DND-41 (cell line): ENCODE data around the gene ANKRD6.

Experiments used
- ATAC-seq: fragments of 200-7000 bp; cut with Tn5 transposase; 3 replicates; pipeline ENCODE4 v1.9.1; 2021; ENCODE audit warnings: low read depth; ENCODE audit not compliant: insufficient read depth
- DNase-seq: peaks from one replicate; pipeline ENCODE4 v3.0.0-alpha.2; 2020
- H2AFZ ChIP-seq: 2 replicates; pipeline ENCODE4 v1.6.0; 2012; ENCODE audit warnings: low read depth, low read length
- H3K27ac ChIP-seq: 2 replicates; pipeline ENCODE4 v1.5.1; 2012; ENCODE audit warnings: low read length, inconsistent platforms
- H3K27me3 ChIP-seq: fragments of 200-600 bp; sonication (generic); 2 replicates; pipeline ENCODE4 v1.6.0; 2012; ENCODE audit warnings: low read length, mild to moderate bottlenecking, inconsistent platforms; ENCODE audit not compliant: insufficient read depth, poor library complexity
- H3K36me3 ChIP-seq: 2 replicates; pipeline ENCODE4 v1.5.1; 2012; ENCODE audit warnings: low read length, inconsistent platforms; ENCODE audit not compliant: insufficient read depth
- H3K4me1 ChIP-seq: 2 replicates; pipeline ENCODE4 v1.5.1; 2012; ENCODE audit warnings: mild to moderate bottlenecking, low read length; ENCODE audit not compliant: insufficient read depth
- H3K4me2 ChIP-seq: 2 replicates; pipeline ENCODE4 v1.6.0; 2012; ENCODE audit warnings: mild to moderate bottlenecking, moderate library complexity, low read length, inconsistent platforms; ENCODE audit not compliant: insufficient read depth
- H3K4me3 ChIP-seq, 2 experiments: fragments of 200-600 bp in 1 of 2; shearing (Covaris generic) in 1 of 2; 2 replicates each; pipeline ENCODE4 v1.5.1; 2012 to 2016; ENCODE audit warnings: inconsistent platforms in 2 of 2, low read length in 2 of 2, mild to moderate bottlenecking in 2 of 2, low read depth in 1 of 2, moderate library complexity in 1 of 2
- H3K79me2 ChIP-seq: 2 replicates; pipeline ENCODE4 v1.6.0; 2012; ENCODE audit warnings: low read length, inconsistent platforms; ENCODE audit not compliant: insufficient read depth
- H3K9ac ChIP-seq: 2 replicates; pipeline ENCODE4 v1.6.0; 2012; ENCODE audit warnings: low read depth, mild to moderate bottlenecking, inconsistent platforms, low read length, moderate library complexity
- H3K9me3 ChIP-seq: 2 replicates; pipeline ENCODE4 v1.5.1; 2012; ENCODE audit warnings: low read length, moderate library complexity, mild to moderate bottlenecking, inconsistent platforms; ENCODE audit not compliant: insufficient read depth, severe bottlenecking
- H4K20me1 ChIP-seq: 2 replicates; pipeline ENCODE4 v1.6.0; 2012; ENCODE audit warnings: low read length; ENCODE audit not compliant: insufficient read depth
- EZH2 ChIP-seq: IDR thresholded peaks from 3 replicates; pipeline ENCODE4 v1.6.1; 2012; ENCODE audit warnings: borderline replicate concordance, low read depth, mild to moderate bottlenecking, moderate library complexity, low read length, inconsistent platforms; ENCODE audit not compliant: severe bottlenecking
- TF ChIP-seq, protein P1 (sequence below): IDR thresholded peaks from 2 replicates; pipeline ENCODE4 v1.5.1; 2012; ENCODE audit warnings: borderline replicate concordance, low read length, moderate library complexity, mild to moderate bottlenecking; ENCODE audit not compliant: poor library complexity, severe bottlenecking; ENCODE audit errors: extremely low read depth

The ANKRD6 gene

DNA sequence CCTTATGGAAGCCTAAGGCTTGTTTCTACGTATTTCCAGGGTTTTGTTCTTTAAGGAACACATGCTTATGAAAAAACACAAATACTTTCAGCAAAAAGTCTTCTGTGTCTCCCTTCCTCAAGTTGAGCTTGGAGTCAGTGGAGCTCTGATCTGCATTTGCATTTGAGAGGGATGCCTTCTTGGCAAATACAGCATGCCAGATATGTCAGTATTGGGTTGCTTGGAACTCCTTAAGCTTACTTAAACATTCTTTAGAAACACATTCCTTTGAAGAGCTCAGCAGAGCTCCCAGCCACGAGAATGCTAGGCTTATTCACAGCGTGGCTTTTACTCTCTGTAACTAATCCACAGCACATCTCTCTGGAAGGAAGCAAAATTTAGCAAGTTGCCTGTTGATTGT is 68.3 kb downstream of the ANKRD6 start:
- Histone ChIP-seq H3K27me3 (peaks cover 8% of the 10 kb centered on the region), H3K79me2 (no peaks in the 10 kb centered on the region), H3K4me1 (no peaks in the 10 kb centered on the region), H2AFZ (no peak overlapping the region), H3K27ac (no peak overlapping the region), H3K36me3 (no peaks in the 10 kb centered on the region), H3K9me3 (no peaks in the 10 kb centered on the region), H3K9ac (no peak overlapping the region), H4K20me1 (no peaks in the 10 kb centered on the region), H3K4me2 (no peak overlapping the region), H3K4me3 (no peak overlapping the region)
- DNase-seq (no peak), ATAC-seq (no peak)
- no peak for TF ChIP-seq EZH2

DNA sequence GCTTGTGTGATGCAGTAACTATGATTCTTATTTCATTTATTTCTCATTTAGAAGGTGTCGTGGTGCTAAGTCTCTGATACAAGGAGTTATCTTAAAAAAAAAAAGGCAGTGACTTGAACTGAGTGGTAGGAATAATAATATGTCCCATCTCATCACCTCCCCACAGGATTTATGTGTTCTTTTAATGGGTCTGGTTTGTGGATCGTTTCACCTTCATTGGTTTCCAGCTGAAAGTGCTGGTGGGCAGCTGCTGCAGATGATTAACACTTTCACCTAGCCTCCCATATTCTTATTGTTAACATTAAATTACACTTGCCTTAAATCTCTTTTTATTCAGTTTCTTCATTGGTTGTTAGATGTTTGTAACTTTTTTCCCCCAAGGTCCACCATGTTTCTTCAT is 68.8 kb downstream of the ANKRD6 start:
- H3K27me3 ChIP-seq: peaks cover 8% of the 10 kb centered on the region
- no peak for DNase-seq
- H3K4me2 ChIP-seq: no peak overlapping the region
- H3K27ac ChIP-seq: no peak overlapping the region
- no peaks in the 10 kb centered on the region for H3K79me2 ChIP-seq
- H2AFZ ChIP-seq: no peak overlapping the region
- TF ChIP-seq, protein P1, sequence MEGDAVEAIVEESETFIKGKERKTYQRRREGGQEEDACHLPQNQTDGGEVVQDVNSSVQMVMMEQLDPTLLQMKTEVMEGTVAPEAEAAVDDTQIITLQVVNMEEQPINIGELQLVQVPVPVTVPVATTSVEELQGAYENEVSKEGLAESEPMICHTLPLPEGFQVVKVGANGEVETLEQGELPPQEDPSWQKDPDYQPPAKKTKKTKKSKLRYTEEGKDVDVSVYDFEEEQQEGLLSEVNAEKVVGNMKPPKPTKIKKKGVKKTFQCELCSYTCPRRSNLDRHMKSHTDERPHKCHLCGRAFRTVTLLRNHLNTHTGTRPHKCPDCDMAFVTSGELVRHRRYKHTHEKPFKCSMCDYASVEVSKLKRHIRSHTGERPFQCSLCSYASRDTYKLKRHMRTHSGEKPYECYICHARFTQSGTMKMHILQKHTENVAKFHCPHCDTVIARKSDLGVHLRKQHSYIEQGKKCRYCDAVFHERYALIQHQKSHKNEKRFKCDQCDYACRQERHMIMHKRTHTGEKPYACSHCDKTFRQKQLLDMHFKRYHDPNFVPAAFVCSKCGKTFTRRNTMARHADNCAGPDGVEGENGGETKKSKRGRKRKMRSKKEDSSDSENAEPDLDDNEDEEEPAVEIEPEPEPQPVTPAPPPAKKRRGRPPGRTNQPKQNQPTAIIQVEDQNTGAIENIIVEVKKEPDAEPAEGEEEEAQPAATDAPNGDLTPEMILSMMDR: no peak
- TF ChIP-seq EZH2: no peak
- ATAC-seq: no peak
- no peaks in the 10 kb centered on the region for H3K36me3 ChIP-seq
- H3K9me3 ChIP-seq: no peaks in the 10 kb centered on the region
- H3K4me3 ChIP-seq: no peak overlapping the region
- H4K20me1 ChIP-seq: no peaks in the 10 kb centered on the region
- no peaks in the 10 kb centered on the region for H3K4me1 ChIP-seq
- no peak overlapping the region for H3K9ac ChIP-seq

DNA sequence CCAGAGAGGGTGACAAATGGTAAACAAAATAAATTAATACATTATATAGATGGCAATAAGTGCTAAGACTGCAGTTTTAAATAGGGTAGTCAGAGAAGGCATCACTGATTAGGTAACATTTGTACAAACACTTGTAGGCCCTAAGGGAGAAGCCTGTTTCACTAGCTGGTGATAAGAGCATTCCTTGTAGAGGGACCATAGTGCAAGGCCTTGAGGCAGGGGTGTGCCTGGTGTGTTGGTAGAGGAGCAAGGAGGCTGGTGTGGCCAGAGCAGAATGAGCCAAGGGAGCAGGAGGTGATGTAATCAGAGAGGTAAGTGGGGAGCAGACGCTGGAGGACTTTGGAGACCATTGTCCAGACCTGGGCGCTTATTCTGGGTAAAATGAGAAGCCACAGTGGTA is 70.7 kb downstream of the ANKRD6 start:
- TF ChIP-seq EZH2: no peak
- TF ChIP-seq, protein P1: no peak
- Histone ChIP-seq H3K4me2 (no peak overlapping the region), H3K36me3 (no peaks in the 10 kb centered on the region), H3K27ac (no peak overlapping the region), H3K4me3 (no peak overlapping the region), H3K27me3 (peaks cover 8% of the 10 kb centered on the region), H3K9ac (no peak overlapping the region), H2AFZ (no peak overlapping the region), H3K4me1 (no peaks in the 10 kb centered on the region), H4K20me1 (no peaks in the 10 kb centered on the region), H3K79me2 (no peaks in the 10 kb centered on the region), H3K9me3 (no peaks in the 10 kb centered on the region)
- ATAC-seq: no peak
- no peak for DNase-seq

DNA sequence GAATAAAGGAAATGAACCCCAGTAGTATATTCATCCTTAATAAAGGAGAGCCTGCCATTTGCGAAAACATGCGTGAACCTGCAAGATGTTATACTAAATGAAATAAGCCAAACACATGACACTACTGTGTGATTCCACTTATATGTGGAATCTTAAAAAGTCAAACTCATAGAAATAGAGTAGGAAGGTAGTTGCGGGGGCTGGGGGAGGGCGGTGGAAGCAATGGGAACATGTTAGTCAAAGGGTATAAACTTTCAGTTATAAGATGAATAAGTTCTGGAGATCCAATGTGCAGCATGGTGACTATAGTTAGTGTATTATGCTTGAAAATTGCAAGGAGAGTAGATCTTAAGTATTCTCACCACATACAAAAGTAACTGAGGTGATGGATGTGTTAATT is 72.9 kb downstream of the ANKRD6 start:
- peaks cover 4% of the 10 kb centered on the region for H3K27me3 ChIP-seq
- H3K27ac ChIP-seq: no peak overlapping the region
- no peak for TF ChIP-seq EZH2
- TF ChIP-seq, protein P1: no peak
- no peaks in the 10 kb centered on the region for H4K20me1 ChIP-seq
- no peak overlapping the region for H3K4me2 ChIP-seq
- no peaks in the 10 kb centered on the region for H3K9me3 ChIP-seq
- no peaks in the 10 kb centered on the region for H3K36me3 ChIP-seq
- DNase-seq (no peak), ATAC-seq (no peak)
- no peak overlapping the region for H3K9ac ChIP-seq
- no peak overlapping the region for H3K4me3 ChIP-seq
- 0 out of 2 replicates have a peak, but pooled peaks cover 4% of the 10 kb centered on the region for H3K4me1 ChIP-seq
- H2AFZ ChIP-seq: no peak overlapping the region
- H3K79me2 ChIP-seq: no peaks in the 10 kb centered on the region
